CMK (cell line): Measurements from ENCODE around the gene STX5.
"Not testable (repeated sequence)": the region's sequence is repeated elsewhere in the genome, so short reads cannot be mapped to it uniquely, and the experiment has no call there.

ENCODE experiments used
- DNase-seq: peaks from one replicate; pipeline ENCODE4 v3.0.0-alpha.2; 2010; ENCODE audit warnings: low read depth

STX5 gene

DNA sequence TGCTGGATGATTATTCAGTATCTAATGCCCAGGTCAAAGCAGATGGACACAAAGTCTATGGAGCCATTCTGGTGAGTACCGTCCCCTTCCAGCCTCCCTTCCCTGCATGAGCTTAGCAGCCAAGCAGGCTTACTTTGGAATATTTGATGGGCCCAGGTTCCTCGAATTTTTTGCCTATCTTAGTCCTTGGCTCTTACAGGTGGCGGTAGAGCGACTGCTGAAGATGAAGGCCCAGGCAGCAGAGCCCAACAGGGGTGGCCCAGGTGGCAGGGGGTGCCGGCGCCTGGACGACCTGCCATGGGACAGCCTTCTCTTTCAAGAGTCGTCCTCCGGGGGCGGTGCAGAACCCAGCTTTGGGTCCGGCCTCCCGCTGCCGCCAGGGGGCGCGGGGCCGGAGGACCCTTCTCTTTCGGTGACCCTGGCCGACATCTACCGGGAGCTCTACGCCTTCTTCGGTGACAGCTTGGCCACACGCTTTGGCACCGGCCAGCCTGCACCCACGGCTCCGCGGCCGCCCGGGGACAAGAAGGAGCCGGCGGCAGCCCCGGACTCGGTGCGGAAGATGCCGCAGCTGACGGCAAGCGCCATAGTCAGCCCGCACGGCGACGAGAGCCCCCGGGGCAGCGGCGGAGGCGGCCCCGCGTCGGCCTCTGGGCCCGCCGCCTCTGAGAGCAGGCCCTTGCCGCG is 45.4 kb downstream of the STX5 start:
- peak; percentile 53 for DNase-seq

DNA sequence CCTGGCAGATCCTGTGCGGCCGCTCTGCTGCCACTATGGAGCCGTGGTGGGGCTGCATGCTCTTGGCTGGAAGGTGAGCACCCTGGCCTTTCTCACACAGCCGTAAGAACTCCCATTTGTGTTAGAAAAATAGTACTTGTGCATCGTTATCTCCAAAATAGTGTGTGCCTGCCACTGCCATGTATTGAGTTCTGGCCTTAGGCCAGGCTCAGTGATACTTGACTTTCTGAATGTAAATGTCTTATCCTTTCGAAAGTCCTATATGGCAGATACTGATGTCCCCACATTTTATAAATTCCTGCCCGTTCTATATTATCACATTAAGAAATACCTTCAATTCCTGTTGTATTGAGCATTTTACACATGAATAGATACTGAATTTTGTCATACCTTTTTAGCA is 49.1 kb downstream of the STX5 start:
- DNase-seq: no peak

DNA sequence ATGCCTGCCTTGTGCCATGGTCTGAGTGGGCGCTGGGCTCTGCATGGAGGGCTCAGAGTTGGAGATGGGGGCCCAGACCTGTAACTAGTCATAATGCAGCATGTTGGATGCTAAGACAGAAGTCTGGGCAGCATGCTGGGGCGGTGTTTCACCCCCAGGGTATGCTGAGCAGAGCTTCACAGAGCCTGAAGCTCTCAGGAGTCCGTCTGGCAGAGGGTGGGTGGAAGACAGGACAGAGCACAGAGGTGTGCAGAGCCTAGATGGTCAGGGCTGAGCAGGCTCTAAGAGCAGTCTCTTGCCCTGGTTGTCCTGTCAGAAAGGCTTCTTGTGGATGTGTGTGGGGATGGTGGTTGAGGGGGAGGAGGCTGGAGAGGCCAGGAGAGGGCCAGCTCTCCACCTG is 53.4 kb downstream of the STX5 start:
- no peak for DNase-seq

GRCh38 chr11:62777389-62777788 is 54.5 kb downstream of the STX5 start:
- DNase-seq: no peak

DNA sequence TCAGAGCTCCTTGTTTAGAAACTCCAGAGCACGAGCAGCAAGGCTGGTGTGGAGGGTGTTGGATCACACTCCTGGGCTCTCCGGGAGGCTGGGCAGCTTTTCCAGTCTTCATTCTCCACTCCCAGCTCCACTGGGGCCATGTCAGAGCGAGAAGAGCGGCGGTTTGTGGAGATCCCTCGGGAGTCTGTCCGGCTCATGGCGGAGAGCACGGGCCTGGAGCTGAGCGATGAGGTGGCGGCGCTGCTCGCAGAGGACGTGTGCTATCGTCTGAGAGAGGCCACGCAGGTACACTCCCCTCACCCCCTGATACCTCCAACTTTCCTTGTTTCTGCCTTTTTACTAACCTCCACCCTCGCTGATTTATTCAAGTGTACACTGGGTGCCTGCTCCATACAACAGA is 56.2 kb downstream of the STX5 start:
- no peak for DNase-seq

DNA sequence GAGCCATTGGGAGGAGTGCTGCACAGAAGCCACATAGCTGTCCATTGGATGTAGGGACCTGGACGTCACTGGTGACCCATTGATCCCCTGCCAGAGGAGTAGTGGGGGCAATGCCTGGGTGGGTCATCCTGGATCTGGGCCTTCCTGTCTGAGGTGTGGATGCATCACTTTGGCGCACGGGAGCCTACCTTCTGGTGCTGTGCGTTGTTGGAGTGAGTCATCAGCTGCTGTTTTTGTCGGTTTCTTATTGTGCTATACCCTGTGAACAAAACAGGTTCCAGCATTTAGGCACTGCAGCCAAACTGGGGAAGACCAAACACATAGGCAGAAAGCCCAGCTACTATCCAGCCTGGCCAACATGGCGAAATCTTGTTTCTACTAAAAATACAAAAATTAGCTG is 57.4 kb downstream of the STX5 start:
- DNase-seq: no peak

DNA sequence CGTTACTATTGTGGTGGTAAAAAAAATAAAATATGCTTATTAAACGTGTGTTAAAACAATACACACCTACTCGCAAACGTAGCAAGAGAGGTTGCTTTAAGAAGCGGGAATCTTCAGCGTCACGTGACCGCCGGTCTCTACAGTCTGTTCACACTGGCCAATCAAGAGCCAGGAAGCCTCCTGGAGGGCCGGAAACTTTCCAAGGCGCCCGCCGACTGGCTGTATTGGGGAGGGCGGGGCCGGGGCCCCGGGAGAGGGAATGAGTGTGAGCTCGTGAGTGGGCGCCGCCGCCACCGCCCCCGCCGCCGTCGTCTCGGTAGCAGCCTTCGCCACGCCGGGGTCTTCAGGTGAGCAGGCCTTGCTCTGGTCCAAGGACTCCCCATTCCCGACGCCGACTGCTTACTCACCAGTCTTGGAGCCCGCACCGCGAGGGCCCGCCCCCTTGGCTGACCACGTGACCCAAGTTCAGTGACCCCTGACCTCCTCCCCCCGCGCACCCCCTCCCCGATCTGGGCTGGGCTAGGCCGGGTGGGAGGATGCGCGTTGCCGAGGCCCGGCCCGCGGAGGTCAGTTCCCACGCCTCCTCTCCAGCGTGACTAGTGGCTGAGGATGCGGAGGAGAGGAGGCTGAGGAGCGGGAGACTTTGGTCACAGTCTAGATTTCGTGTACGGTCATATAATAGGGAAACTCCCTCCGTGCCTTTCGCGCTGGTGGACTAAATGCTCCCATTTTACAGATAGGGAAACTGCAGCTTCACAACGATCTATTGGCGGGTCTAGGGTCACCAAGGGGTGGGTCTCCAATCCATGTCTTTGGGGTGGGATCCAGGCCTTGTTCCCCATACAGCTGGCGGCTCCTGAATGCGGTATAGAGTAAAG is 60.5 kb downstream of the STX5 start, which contains the start of gene TAF6L:
TSS of gene TAF6L (plus strand) at position 253 of the 878 bp plus-strand sequence. CDS start 4,388 bp downstream, outside the sequence.
- peak; percentile 84 for DNase-seq

GRCh38 chr11:62770778-62771143 is 61.1 kb downstream of the STX5 start:
- DNase-seq: peak; percentile 37

GRCh38 chr11:62760867-62761227 is 71.0 kb downstream of the STX5 start:
- DNase-seq: not testable (repeated sequence)

DNA sequence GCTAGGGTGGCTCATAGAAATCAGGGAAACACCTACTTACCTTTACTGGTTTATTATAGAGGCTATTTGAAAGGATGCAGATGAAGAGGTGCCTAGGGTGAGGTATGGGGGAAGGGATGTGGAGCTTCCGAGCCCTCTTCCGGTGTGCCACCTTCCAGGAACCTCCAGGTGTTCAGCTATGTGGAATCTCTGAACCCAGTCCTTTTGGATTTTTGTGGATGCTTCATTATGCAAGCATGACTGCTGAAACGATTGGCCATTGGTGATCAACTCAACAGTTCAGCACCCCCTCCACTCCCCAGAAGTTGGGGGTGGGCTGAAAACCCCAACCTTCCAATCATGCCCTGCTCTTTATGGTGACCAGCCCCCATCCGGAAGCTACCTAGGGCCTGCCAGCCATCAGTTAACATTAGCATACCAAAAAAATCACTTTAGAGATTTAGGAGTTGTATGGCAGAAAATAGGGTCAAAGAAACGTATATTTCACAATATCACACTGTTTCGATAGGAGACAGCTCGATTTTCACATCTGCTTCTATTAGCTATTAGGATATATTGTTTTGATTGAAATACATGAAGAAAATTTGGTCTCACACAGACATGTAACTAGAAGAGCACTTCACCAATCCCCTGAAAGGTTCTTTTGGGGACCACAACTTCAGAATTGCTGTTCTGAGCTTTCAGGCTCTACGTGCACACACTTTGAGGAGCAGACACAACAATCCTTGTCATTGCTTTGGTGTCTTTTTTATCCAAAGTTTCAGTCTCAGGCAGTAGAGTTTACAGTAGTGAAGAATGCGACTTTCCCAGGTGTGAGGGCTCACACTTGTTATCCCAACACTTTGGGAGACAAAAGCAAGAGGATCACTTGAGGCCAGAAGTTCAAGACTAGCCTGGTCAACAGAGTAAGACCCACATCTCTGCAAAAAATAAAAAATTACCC is 73.7 kb downstream of the STX5 start:
- DNase-seq: no peak
